Inflammatory macrophage (primary cell): ENCODE results near the gene STYXL1.
A peak's percentile ranks its signal among the peaks of the same experiment; 100 is the strongest.

Experiments used
- DNase-seq, 2 donors: peaks; one replicate each; pipeline ENCODE4 v3.0.0-alpha.2; 2020 to 2022

STYXL1 gene

DNA sequence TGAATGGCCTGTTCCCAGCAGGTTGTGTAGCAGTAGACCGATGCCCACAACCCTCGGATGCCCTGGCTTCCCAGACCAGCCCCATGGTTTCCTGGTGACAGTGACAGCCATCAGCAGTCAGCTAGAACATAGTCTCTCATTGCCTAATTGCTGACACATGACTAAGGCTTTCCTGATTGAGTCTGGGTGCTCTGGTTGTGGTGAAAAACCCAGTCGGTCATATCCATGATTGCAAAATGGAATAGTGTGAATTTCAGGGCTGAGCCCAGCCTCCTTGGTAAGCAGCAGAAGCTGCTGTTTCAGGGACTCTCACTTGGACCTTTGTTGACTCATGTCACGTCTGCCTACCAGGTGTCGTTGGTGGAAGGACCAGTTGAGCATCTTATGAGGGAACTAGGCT, 96.3 kb downstream of the STYXL1 start:
- peak; percentile 95 for DNase-seq

GRCh38 chr7:75950111-75950681, 97.6 kb downstream of the STYXL1 start:
- peak; percentile 35 to 63 for DNase-seq

- DNase-seq, result no peak
These were observed 99.6 kb downstream of the STYXL1 start for GRCh38 chr7:75948179-75948578.
